Measurements from ENCODE around the gene HIPK4.
"Not testable (repeated sequence)": the region's sequence is repeated elsewhere in the genome, so short reads cannot be mapped to it uniquely, and the experiment has no call there.

HIPK4 gene

GRCh38 chr19:40376286-40376862, 13.6 kb downstream of the HIPK4 start:
- no peak for TF ChIP-seq CTCF (conservative IDR thresholded peaks at IDR 0.05; ENCODE audit: low read depth)
- ChIA-PET POLR2A (ENCODE audit: low non-redundant PET) (no interaction called here), CTCF (no interaction called here)
- no peak for DNase-seq (ENCODE audit: low spot score)
- H3K27ac ChIP-seq = no peak overlapping the region

DNA sequence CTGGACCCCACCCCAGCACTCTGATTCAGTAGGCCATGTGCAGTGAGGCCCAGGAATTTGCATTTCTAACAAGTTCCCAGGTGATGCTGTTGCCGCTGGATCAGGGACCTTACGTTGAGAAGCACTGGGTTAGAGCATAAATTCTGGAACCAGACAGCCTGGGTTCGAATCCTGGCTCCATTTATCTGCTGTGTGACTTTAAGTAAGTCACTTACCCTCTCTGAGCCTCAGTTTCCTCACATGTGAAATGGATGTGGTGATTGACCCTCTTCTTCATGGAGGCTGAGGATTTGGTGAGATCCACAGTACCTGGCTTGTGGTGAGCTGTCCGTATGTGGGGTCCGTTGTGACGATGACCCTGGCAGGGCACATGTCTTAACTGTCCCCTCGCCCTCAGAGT, 15.9 kb downstream of the HIPK4 start:
- no peak overlapping the region for H3K27ac ChIP-seq
- TF ChIP-seq CTCF (conservative IDR thresholded peaks at IDR 0.05; ENCODE audit: low read depth) = no peak
- POLR2A ChIA-PET (ENCODE audit: low non-redundant PET) = no interaction called here
- DNase-seq (ENCODE audit: low spot score) = no peak
- CTCF ChIA-PET = interaction anchor here (0.6 kb wide), 1 partner anchor 11 kb away, joined by 6 read pairs; no protein-coding TSS in a partner anchor

DNA sequence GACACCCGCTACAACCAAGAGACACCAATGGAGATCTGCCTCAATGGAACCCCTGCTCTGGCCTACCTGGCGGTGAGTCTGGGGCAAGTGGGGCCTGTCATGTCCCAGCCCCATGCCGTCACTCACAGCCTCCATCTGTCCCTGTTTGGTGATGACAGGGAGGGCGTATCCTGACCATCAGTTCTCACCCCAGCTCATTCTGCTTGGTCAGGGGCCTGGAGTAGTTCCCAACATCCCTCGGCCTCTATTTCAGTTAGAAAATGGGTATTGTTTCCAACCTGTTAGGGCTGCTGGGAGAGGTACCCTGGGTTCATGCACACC, 18.2 kb downstream of the HIPK4 start:
- CTCF ChIA-PET = interaction anchor here (0.6 kb wide), 1 partner anchor 222 kb away, joined by 3 read pairs; no protein-coding TSS in a partner anchor
- no peak overlapping the region for H3K27ac ChIP-seq
- no peak for DNase-seq (ENCODE audit: low spot score)
- no peak for TF ChIP-seq CTCF (conservative IDR thresholded peaks at IDR 0.05; ENCODE audit: low read depth)
- POLR2A ChIA-PET (ENCODE audit: low non-redundant PET) = no interaction called here

DNA sequence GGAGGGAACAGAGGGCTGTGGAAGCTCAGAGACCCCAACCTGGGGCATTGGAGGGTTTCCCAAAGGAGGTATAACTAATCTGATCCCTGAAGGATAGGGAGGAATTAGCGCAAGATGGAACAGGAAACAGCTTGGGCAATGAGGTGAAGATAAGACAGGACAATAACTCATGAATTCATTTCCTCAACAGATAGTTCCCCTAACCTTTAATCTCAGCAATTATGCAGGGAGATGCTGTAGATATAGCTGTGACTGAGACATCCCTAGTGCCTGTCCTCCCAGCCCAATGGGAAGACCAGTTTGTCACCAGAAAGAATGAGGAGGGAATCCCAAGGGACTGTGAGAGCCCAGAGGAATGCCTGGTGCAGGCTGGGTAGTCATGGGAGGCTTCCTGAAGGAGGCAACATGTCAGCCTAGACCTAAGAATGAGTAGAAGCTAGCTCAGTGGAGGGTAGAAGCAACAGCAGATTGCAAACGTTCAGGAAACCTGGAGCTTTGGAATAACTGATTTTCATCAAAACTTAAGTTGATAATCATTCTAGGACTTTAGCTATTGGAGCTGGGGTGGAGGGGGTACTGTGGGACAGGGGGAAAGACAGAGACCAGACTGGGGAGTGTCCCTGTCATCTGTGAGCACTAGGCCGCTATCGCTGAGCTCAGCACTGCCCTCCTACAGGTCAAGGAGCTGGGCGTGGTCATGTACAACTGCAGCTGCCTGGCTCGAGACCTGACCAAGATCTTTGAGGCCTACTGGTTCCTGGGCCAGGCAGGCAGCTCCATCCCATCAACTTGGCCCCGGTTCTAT, 18.8 kb downstream of the HIPK4 start:
- H3K27ac ChIP-seq = peak overlapping the region; percentile 6; the same call in 1 of the 2 replicates
- no peak for TF ChIP-seq CTCF (conservative IDR thresholded peaks at IDR 0.05; ENCODE audit: low read depth)
- no peak for DNase-seq (ENCODE audit: low spot score)
- ChIA-PET CTCF (interaction anchor here (0.6 kb wide), 1 partner anchor 223 kb away, joined by 3 read pairs; no protein-coding TSS in a partner anchor), POLR2A (ENCODE audit: low non-redundant PET) (no interaction called here)

GRCh38 chr19:40370253-40370652, 19.7 kb downstream of the HIPK4 start:
- DNase-seq (ENCODE audit: low spot score); POLR2A ChIA-PET (ENCODE audit: low non-redundant PET); CTCF ChIA-PET; H3K27ac ChIP-seq: not testable (repeated sequence)

GRCh38 chr19:40369797-40370196, 20.2 kb downstream of the HIPK4 start:
- POLR2A ChIA-PET (ENCODE audit: low non-redundant PET) = no interaction called here

More at GRCh38 chr19:40369797-40370196, 20.2 kb downstream of the HIPK4 start:
- H3K27ac ChIP-seq = no peak overlapping the region
- no peak for DNase-seq (ENCODE audit: low spot score)
- no peak for TF ChIP-seq CTCF (conservative IDR thresholded peaks at IDR 0.05; ENCODE audit: low read depth)
- CTCF ChIA-PET = no interaction called here
